Measurements from ENCODE around the gene RBM38. TPM values are rescaled to one million over a fixed set of nuclear protein-coding genes. Genes with fewer than 3 reads are reported as not detected.
A peak's percentile ranks its signal among the peaks of the same experiment; 100 is the strongest.

RBM38 gene
- total and polyA plus RNA-seq, 3 donors from 2014 or later = 69.6 to 114 (median 108) TPM

DNA sequence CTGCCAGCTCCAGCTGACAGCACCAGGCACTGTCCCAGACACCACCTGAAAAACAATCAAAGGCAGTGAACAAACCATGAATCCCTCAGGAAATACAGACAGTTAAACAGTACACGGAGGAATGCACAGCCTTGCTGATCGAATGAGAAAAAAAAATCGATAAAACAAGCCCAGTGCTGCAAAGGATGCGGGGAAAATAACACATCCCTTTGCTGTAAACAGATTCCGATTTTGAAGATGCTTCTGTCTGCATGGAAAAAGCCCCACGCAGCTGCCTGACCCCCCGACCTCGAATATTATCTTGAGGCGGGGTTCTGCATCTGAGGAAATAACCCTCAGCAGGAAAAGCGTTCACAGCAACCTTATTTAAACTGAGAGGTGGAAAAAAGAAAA is 43.9 kb downstream of the RBM38 start:
- H3K27ac ChIP-seq = no peak overlapping the region
- H3K36me3 ChIP-seq (ENCODE audit: low read depth, missing control alignments) = no peaks in the 10 kb centered on the region
- H3K27me3 ChIP-seq = no peaks in the 10 kb centered on the region
- peaks cover 14% of the 10 kb centered on the region for H3K4me1 ChIP-seq
- H3K4me3 ChIP-seq = no peak overlapping the region
- no peaks in the 10 kb centered on the region for H3K9me3 ChIP-seq
- TF ChIP-seq CTCF (IDR thresholded peaks at IDR 0.05) = no peak
- no peak for TF ChIP-seq POLR2A (IDR thresholded peaks at IDR 0.05)
- WGBS, 2 donors = 68 to 69% methylated on average over 10 of the region's 10 CpGs
- no peak for DNase-seq
- intact Hi-C loops (cut with DNase I; ENCODE audit: low total_unique reads) = no loop called here

- Histone ChIP-seq H3K4me1 (peaks cover 19% of the 10 kb centered on the region), H3K36me3 (ENCODE audit: low read depth, missing control alignments) (no peaks in the 10 kb centered on the region), H3K27ac (no peak overlapping the region), H3K27me3 (no peaks in the 10 kb centered on the region), H3K4me3 (no peak overlapping the region), H3K9me3 (no peaks in the 10 kb centered on the region)
- WGBS, 2 donors = 51 to 75% methylated on average over 13 to 25 of the region's 25 CpGs
- TF ChIP-seq CTCF (IDR thresholded peaks at IDR 0.05) (no peak), POLR2A (IDR thresholded peaks at IDR 0.05) (no peak)
- peak; percentile 91 for DNase-seq
- intact Hi-C loops (cut with DNase I; ENCODE audit: low total_unique reads) = no loop called here
Measured at GRCh38 chr20:57435498-57436222, 44.5 kb downstream of the RBM38 start.

DNA sequence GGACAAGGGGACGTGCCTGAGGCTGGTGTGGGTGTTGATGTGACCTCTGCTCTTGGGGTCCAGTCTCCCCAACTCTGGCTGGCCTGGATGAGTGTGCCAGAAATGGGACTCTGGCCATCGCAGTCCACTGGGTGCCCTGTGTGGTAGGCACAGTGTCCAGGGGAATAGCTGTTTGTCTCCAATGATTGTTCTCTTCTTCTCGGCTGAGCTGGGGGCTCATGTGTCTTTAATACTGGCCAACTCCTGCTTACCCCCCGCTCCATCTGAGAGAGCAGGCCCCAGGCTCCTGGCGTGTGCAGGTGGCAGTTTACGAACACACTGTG is 45.0 kb downstream of the RBM38 start:
- 92% methylated on average over 6 of the region's 6 CpGs for WGBS, 2 donors
- intact Hi-C loops (cut with DNase I; ENCODE audit: low total_unique reads) = no loop called here

DNA sequence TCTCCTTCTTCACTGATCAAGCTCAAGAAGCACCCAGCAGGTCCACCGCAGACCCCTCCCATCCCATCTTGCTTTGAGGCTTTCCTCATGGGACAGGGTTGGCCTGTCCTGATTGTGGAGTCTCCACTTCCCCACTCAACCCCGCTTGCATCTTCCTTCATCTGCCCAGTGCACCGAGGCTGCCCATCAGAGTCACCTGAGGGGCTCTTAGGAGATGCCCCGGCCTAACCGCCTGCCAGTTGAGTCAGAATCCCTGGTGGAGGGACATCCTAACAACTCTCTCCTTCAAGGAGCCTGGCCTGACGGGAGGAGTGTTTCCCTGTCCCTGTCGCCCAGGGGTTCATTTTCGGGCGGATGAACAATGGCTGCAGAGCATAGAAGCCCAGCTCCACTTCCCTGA is 46.1 kb downstream of the RBM38 start:
- peaks cover 31% of the 10 kb centered on the region for H3K4me1 ChIP-seq
- H3K4me3 ChIP-seq = no peak overlapping the region
- H3K27ac ChIP-seq = no peak overlapping the region
- DNase-seq = no peak
- no peak for TF ChIP-seq POLR2A (IDR thresholded peaks at IDR 0.05)
- no peak for TF ChIP-seq CTCF (IDR thresholded peaks at IDR 0.05)
- no peaks in the 10 kb centered on the region for H3K27me3 ChIP-seq
- 84% methylated on average over 9 of the region's 9 CpGs for WGBS, 2 donors
- H3K36me3 ChIP-seq (ENCODE audit: low read depth, missing control alignments) = no peaks in the 10 kb centered on the region
- H3K9me3 ChIP-seq = no peaks in the 10 kb centered on the region
- intact Hi-C loops (cut with DNase I; ENCODE audit: low total_unique reads) = no loop called here

More for the DNA sequence above, 45.0 kb downstream of the RBM38 start:
- Histone ChIP-seq H3K27me3 (no peaks in the 10 kb centered on the region), H3K4me3 (no peak overlapping the region), H3K9me3 (no peaks in the 10 kb centered on the region), H3K27ac (no peak overlapping the region), H3K4me1 (peaks cover 25% of the 10 kb centered on the region), H3K36me3 (ENCODE audit: low read depth, missing control alignments) (no peaks in the 10 kb centered on the region)
- no peak for TF ChIP-seq POLR2A (IDR thresholded peaks at IDR 0.05)
- TF ChIP-seq CTCF (IDR thresholded peaks at IDR 0.05) = no peak
- no peak for DNase-seq

All from testis (tissue), 3 donors.